ENCODE data around the gene SBF1.

- TF ChIP-seq CTCF (IDR thresholded peaks at IDR 0.05) (no peak), POLR2AphosphoS5 (IDR thresholded peaks at IDR 0.05) (no peak), POLR2A (IDR thresholded peaks at IDR 0.05; ENCODE audit: low read depth) (no peak)
Measured at GRCh38 chr22:50465066-50465930, 9.5 kb downstream of the SBF1 start.

All from esophagus muscularis mucosa (tissue), 3 donors.